ENCODE measurements around the gene ZNF787. TPM values are rescaled to one million over a fixed set of nuclear protein-coding genes. Genes with fewer than 3 reads are reported as not detected.

The ZNF787 gene
- total RNA-seq (2013; cell fraction: nucleolus; rRNA removed) = 18.7 and 27.6 TPM in 2 replicates
- 20.3 and 25.6 TPM in 2 replicates for total RNA-seq (2014; rRNA removed)
- total RNA-seq (2014; rRNA removed; fragmentation: Illumina TruSeq; extraction: Trizol) = 6.2 and 7.8 TPM in 2 replicates
- total RNA-seq (2021) = 36.7 and 39.9 TPM in 2 replicates
- polyA plus RNA-seq (2011; ENCODE audit: low read depth) = 14.9 TPM
- 2.4 and 5.4 TPM in 2 replicates for polyA plus RNA-seq (2011; rRNA removed)
- 5.6 and 17.2 TPM in 2 replicates for polyA plus RNA-seq (2011; cell fraction: cytosol; rRNA removed)
- 15.5 and 21.2 TPM in 2 replicates for polyA plus RNA-seq (2011; cell fraction: nucleus; rRNA removed)
- 19.2 and 23.8 TPM in 2 replicates for polyA plus RNA-seq (2012)
- 0.59 and 2.9 TPM in 2 replicates for polyA plus RNA-seq (2014; fragmentation: Illumina TruSeq; extraction: Trizol)
- under 1 TPM; 0.23 to 0.42 TPM for polyA plus RNA-seq (2014; fragmentation: Nextera tagmentation; extraction: Ambion mirVana)
- polyA plus RNA-seq (2014; rRNA removed) = 27.0 and 36.3 TPM in 2 replicates
- 1 to 10 TPM; 2.1 to 2.4 TPM for polyA plus RNA-seq (2016; fragmentation: Nextera tagmentation; extraction: Ambion mirVana)
- polyA minus RNA-seq (2011; rRNA and poly(A)+ RNA removed) = 2.2 and 9.7 TPM in 2 replicates
- 10.3 and 12.4 TPM in 2 replicates for polyA minus RNA-seq (2011; cell fraction: cytosol; rRNA and poly(A)+ RNA removed)
- polyA minus RNA-seq (2011; cell fraction: nucleus; rRNA and poly(A)+ RNA removed) = 4.6 and 8.6 TPM in 2 replicates
- percentile 72 among the genes with signal in this experiment for Bru-seq, nascent RNA
- percentile 75 among the genes with signal in this experiment for BruChase-seq, experiment 1, labeled RNA remaining after a 6-hour chase
- percentile 68 among the genes with signal in this experiment for BruChase-seq, experiment 2, labeled RNA remaining after a 2-hour chase
- long read RNA-seq, experiment 1 = 0 reads
- long read RNA-seq, experiment 2, partial matches to known transcripts = 0 of 1 reads
- long read RNA-seq, experiment 2, other reads (novel, unspliced or antisense) = 1 of 1 reads

DNA sequence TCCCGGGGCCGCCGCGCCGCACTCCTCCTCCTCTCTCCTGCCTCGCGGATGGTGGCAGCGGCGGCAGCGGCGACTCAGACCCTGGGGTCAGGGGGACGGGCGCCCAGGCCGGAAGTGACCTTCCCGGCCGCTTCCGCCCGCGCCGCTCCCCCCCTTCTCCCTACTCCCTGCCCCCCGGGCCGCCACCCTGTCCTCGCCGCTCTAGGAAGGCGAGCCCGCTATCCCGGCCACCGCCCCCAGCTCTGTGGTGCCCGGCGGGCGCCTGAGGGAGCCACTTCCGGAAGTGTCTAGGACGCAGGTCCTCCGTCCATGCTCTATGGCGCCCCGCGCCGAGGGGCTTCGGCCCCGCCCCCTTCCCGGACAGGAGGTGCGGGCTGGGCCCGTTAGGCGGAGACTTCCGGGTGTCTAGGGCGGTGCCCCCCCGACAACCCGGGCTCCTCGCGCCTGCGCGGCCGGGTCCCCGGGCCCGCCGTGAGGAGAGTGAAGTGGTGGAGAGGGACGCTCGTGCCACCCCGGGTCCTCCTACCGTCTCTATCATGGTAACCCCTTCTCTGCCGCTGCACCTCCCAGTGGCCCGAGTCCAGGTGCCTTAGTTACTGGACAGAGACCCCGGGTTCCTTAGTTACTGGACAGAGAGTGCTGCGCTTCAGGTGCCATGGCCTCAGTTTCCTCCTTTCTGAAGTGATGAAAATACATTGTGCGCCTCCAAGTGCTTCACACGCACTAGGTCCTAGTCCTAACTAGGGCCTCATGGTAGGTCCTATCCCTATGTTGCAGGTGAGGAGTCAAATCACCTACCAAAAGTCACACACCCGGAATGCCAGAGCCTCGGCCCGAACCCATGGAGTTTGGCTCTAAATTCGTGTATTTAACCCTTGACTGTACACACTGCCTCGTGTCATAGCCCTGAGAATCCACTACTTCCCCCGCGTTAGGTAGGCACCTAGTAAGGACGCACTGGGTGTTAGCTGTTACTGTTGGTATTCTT is at the start of gene ZNF787:
Gene ZNF787, minus strand, starts transcription at position 116 of the 988 bp plus-strand sequence. CDS start 18,078 bp downstream, outside the sequence.
- FAIRE-seq (peak; percentile 87), DNase-seq (ENCODE audit: low read depth, low spot score) (peak; percentile 85), ATAC-seq (peak; percentile 90)
- H2AFZ ChIP-seq (ENCODE audit: control insufficient read depth, low read depth, low read length) = peak within 1 kb of the TSS; percentile 80
- H3K9me3 ChIP-seq (replicated peaks; ENCODE audit: control insufficient read depth, insufficient read depth, low read length) = no peaks in the 10 kb centered on the region
- H4K20me1 ChIP-seq (ENCODE audit: control insufficient read depth, insufficient read depth) = no peaks in the 10 kb centered on the region
- H3K36me3 ChIP-seq (ENCODE audit: control insufficient read depth in 2 of 2, insufficient read depth in 2 of 2, low read length in 1 of 2) = peaks cover 0 to 3% of the 10 kb centered on the region in 2 experiments; a peak in 1 of 4 replicates
- ChIA-PET RAD21 (ENCODE audit: unreplicated experiment) (interaction anchor here (0.6 kb wide), 1 partner anchor 193 kb away, joined by 3 read pairs; the partner anchor contains the start of gene ZSCAN5A), POLR2A (interaction anchor here (0.6 to 2.9 kb wide), 6 partner anchors 11 to 194 kb away, joined by 3 to 29 read pairs (median 4); partner anchors contain the start of genes ZNF444 and ZSCAN5A), SMC1A (ENCODE audit: uncharacterized antibody, unreplicated experiment) (interaction anchor here (1.1 to 3.0 kb wide), 2 partner anchors 13 to 51 kb away, joined by 3 to 9 read pairs; no protein-coding TSS in a partner anchor), CTCF (interaction anchor here (0.7 to 1.2 kb wide), 3 partner anchors 13 to 227 kb away, joined by 3 read pairs; no protein-coding TSS in a partner anchor)
- H3K79me2 ChIP-seq (ENCODE audit: control insufficient read depth, insufficient read depth, low read length) = peaks cover 42% of the 10 kb centered on the region
- peak within 1 kb of the TSS; percentile 95 for H3K9ac ChIP-seq (ENCODE audit: control insufficient read depth, insufficient read depth, low read length)
- peak within 1 kb of the TSS; percentile 92 for H3K27ac ChIP-seq (ENCODE audit: control insufficient read depth, insufficient read depth)
- peak within 1 kb of the TSS; percentile 90 for H3K4me2 ChIP-seq (ENCODE audit: control insufficient read depth, insufficient read depth)
- peaks cover 14% of the 10 kb centered on the region; the same call in 1 of the 2 replicates for H3K4me1 ChIP-seq (ENCODE audit: control insufficient read depth, insufficient read depth, low read length)
- H3K4me3 ChIP-seq = peak within 1 kb of the TSS; percentile 90
- in situ Hi-C loops (cut with MboI) (no loop called here), intact Hi-C loops (cut with micrococcal nuclease; ENCODE audit: unreplicated experiment) (no loop called here)
- WGBS (ENCODE audit: insufficient coverage, insufficient replicate concordance, low lambda C conversion rate, missing lambda C conversion rate) = 6% methylated on average over 58 of the region's 74 CpGs
- BruUV-seq (replicated peaks) = TSS peak; percentile 97
- H3K27me3 ChIP-seq (replicated peaks in 1 of 2; ENCODE audit: control insufficient read depth in 2 of 2, insufficient read depth in 2 of 2, low read length in 1 of 2) = no peaks in the 10 kb centered on the region
- TF ChIP-seq CHD1 (IDR thresholded peaks at IDR 0.05; ENCODE audit: low read depth, low read length) (no peak), TARDBP (IDR thresholded peaks at IDR 0.05; ENCODE audit: borderline replicate concordance) (peak; percentile 82; the same call in 1 of the 2 replicates), JUNB (IDR thresholded peaks at IDR 0.05) (no peak), POLR2AphosphoS2 (IDR thresholded peaks at IDR 0.05; ENCODE audit: low read depth, low read length) (peak; percentile 50; the same call in 1 of the 2 replicates), SIX5 (IDR thresholded peaks at IDR 0.05; ENCODE audit: low read depth, low read length, severe bottlenecking) (peak; percentile 38), POU2F2 (IDR thresholded peaks at IDR 0.05; ENCODE audit: borderline replicate concordance, low read depth, low read length) (no peak), KDM1A (IDR thresholded peaks at IDR 0.05; ENCODE audit: borderline replicate concordance) (no peak), CREB1 (IDR thresholded peaks at IDR 0.05; ENCODE audit: low read depth) (peak; percentile 54; the same call in 1 of the 2 replicates), ATF7 (IDR thresholded peaks at IDR 0.05; ENCODE audit: low read depth) (0 out of 2 replicates have a peak, but pooled peaks have one; percentile 8), BHLHE40 (IDR thresholded peaks at IDR 0.05; ENCODE audit: borderline replicate concordance in 1 of 2, low read depth in 2 of 2, low read length in 1 of 2) (peak; percentile 31 to 64; a peak in 2 of 4 replicates), MXI1 (IDR thresholded peaks at IDR 0.05; ENCODE audit: low read depth, low read length) (peak; percentile 48; the same call in 1 of the 2 replicates), GATAD2B (conservative IDR thresholded peaks at IDR 0.05; ENCODE audit: low read depth) (peak; percentile 83), MEF2B (IDR thresholded peaks at IDR 0.05; ENCODE audit: partially characterized antibody, poor library complexity, severe bottlenecking) (peak; percentile 18), WRNIP1 (IDR thresholded peaks at IDR 0.05; ENCODE audit: borderline replicate concordance, low read depth, low read length) (no peak), RBBP5 (conservative IDR thresholded peaks at IDR 0.05) (no peak), GABPA (IDR thresholded peaks at IDR 0.05; ENCODE audit: low read depth) (peak; percentile 88)
- TF ChIP-seq, protein P1, sequence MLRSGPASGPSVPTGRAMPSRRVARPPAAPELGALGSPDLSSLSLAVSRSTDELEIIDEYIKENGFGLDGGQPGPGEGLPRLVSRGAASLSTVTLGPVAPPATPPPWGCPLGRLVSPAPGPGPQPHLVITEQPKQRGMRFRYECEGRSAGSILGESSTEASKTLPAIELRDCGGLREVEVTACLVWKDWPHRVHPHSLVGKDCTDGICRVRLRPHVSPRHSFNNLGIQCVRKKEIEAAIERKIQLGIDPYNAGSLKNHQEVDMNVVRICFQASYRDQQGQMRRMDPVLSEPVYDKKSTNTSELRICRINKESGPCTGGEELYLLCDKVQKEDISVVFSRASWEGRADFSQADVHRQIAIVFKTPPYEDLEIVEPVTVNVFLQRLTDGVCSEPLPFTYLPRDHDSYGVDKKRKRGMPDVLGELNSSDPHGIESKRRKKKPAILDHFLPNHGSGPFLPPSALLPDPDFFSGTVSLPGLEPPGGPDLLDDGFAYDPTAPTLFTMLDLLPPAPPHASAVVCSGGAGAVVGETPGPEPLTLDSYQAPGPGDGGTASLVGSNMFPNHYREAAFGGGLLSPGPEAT (IDR thresholded peaks at IDR 0.05; ENCODE audit: low read depth) = peak; percentile 30

Data from GM12878 (cell line).